CD14-positive monocyte (primary cell): ENCODE results near the gene VWA5B2. TPM values are rescaled to one million over a fixed set of nuclear protein-coding genes. Genes with fewer than 3 reads are reported as not detected.

Experiments used
- DNase-seq, 3 donors: peaks; one replicate each; pipeline ENCODE4 v3.0.0-alpha.2; 2011 to 2022
- H2AFZ ChIP-seq: 2 replicates; pipeline ENCODE4 v1.6.0; 2012; ENCODE audit warnings: mild to moderate bottlenecking, low read depth, low read length, inconsistent platforms; ENCODE audit not compliant: insufficient read depth, poor library complexity, severe bottlenecking
- H3K27ac ChIP-seq, 2 donors: 1 replicate in 1 of 2; 2 replicates in 1 of 2; pipeline ENCODE4 v1.5.1; 2012 to 2013; ENCODE audit warnings: low read length in 2 of 2, control low read depth in 1 of 2, inconsistent platforms in 1 of 2, low read depth in 1 of 2, mild to moderate bottlenecking in 1 of 2
- H3K27me3 ChIP-seq, 2 donors: one replicate each; pipeline versions ENCODE4 v1.6.0 to v1.6.1; 2011 to 2013; ENCODE audit warnings: low read length in 2 of 2; ENCODE audit not compliant: control insufficient read depth in 2 of 2, insufficient read depth in 2 of 2
- H3K36me3 ChIP-seq, 2 donors: replicated peaks in 1 of 2; 1 replicate in 1 of 2; 2 replicates in 1 of 2; pipeline versions ENCODE4 v1.5.1 to v1.6.1; 2012 to 2013; ENCODE audit warnings: low read length in 2 of 2, control low read depth in 1 of 2, inconsistent platforms in 1 of 2, mild to moderate bottlenecking in 1 of 2; ENCODE audit not compliant: insufficient read depth in 2 of 2, control insufficient read depth in 1 of 2
- H3K4me1 ChIP-seq, 2 donors: 1 replicate in 1 of 2; 2 replicates in 1 of 2; pipeline versions ENCODE4 v1.5.1 to v1.6.1; 2012 to 2013; ENCODE audit warnings: low read length in 2 of 2, control low read depth in 1 of 2, inconsistent platforms in 1 of 2, mild to moderate bottlenecking in 1 of 2, moderate library complexity in 1 of 2; ENCODE audit not compliant: insufficient read depth in 2 of 2, control insufficient read depth in 1 of 2
- H3K4me2 ChIP-seq: replicated peaks from 2 replicates; pipeline ENCODE3; 2012; ENCODE audit warnings: low read length, moderate library complexity, mild to moderate bottlenecking; ENCODE audit not compliant: poor library complexity, severe bottlenecking; ENCODE audit errors: extremely low read depth
- H3K4me3 ChIP-seq, 3 experiments: fragments of 200-600 bp in 1 of 3; sonication (generic) in 1 of 3; replicated peaks in 1 of 3; 1 replicate in 2 of 3; 2 replicates in 1 of 3; pipeline ENCODE4 v1.5.1; 2011 to 2013; ENCODE audit warnings: low read length in 3 of 3, mild to moderate bottlenecking in 3 of 3, control low read depth in 2 of 3, low read depth in 2 of 3, inconsistent platforms in 1 of 3, moderate library complexity in 1 of 3
- H3K79me2 ChIP-seq: 2 replicates; pipeline ENCODE4 v1.6.0; 2012; ENCODE audit warnings: mild to moderate bottlenecking, control low read depth, inconsistent platforms, low read length, moderate library complexity; ENCODE audit not compliant: insufficient read depth
- H3K9ac ChIP-seq: 2 replicates; pipeline ENCODE4 v1.6.0; 2017; ENCODE audit warnings: low read length, mild to moderate bottlenecking; ENCODE audit not compliant: insufficient read depth, poor library complexity, severe bottlenecking
- H3K9me3 ChIP-seq, 2 donors: replicated peaks in 1 of 2; 1 replicate in 1 of 2; 2 replicates in 1 of 2; pipeline versions ENCODE4 v1.5.1 to v1.6.1; 2012 to 2013; ENCODE audit warnings: low read length in 2 of 2, control low read depth in 1 of 2; ENCODE audit not compliant: control insufficient read depth in 1 of 2, insufficient read depth in 1 of 2
- H4K20me1 ChIP-seq: 2 replicates; pipeline ENCODE4 v1.6.0; 2012; ENCODE audit warnings: mild to moderate bottlenecking, low read length, control low read depth, moderate library complexity; ENCODE audit not compliant: insufficient read depth
- H3K27ac Mint-ChIP-seq, 7 donors: one replicate each; pipeline ENCODE4 v1.8.0; 2020; ENCODE audit warnings: mild to moderate bottlenecking in 7 of 7, mixed read lengths in 7 of 7, moderate library complexity in 6 of 7, inconsistent platforms in 2 of 7
- H3K27me3 Mint-ChIP-seq, 3 donors: one replicate each; pipeline ENCODE4 v1.8.0; 2021 to 2022; ENCODE audit warnings: low read depth in 3 of 3, mild to moderate bottlenecking in 3 of 3, mixed read lengths in 3 of 3, moderate library complexity in 3 of 3, inconsistent platforms in 1 of 3
- H3K36me3 Mint-ChIP-seq, 2 donors: one replicate each; pipeline ENCODE4 v1.8.0; 2020; ENCODE audit warnings: mixed read lengths in 2 of 2, inconsistent platforms in 1 of 2, mild to moderate bottlenecking in 1 of 2
- H3K4me1 Mint-ChIP-seq: one replicate; pipeline ENCODE4 v1.8.0; 2020; ENCODE audit warnings: mild to moderate bottlenecking, mixed read lengths
- H3K4me3 Mint-ChIP-seq, 2 donors: one replicate each; pipeline ENCODE4 v1.8.0; 2020; ENCODE audit warnings: mild to moderate bottlenecking in 2 of 2, mixed read lengths in 2 of 2, moderate library complexity in 1 of 2
- H3K9me3 Mint-ChIP-seq, 7 donors: one replicate each; pipeline ENCODE4 v1.8.0; 2020 to 2022; ENCODE audit warnings: mixed read lengths in 7 of 7, mild to moderate bottlenecking in 6 of 7, moderate library complexity in 6 of 7, inconsistent platforms in 2 of 7
- CTCF ChIP-seq: fragments of 200-600 bp; IDR thresholded peaks from one replicate; pipeline ENCODE4 v1.8.0; 2022; ENCODE audit warnings: antibody characterized with exemption, mild to moderate bottlenecking
- whole genome bisulfite sequencing: methylation state at CpG from one replicate; pipeline ENCODE4 v1.1.5; 2013; ENCODE audit warnings: missing lambda C conversion rate; ENCODE audit not compliant: insufficient coverage; 5-methylcytosine and 5-hydroxymethylcytosine counted together
- intact Hi-C, 2 donors: fragments of 100-400 bp; cut with micrococcal nuclease; formaldehyde crosslinking; loops; one replicate each; pipeline versions ENCODE4 v1.15.0 to v1.15.1; 2023
- polyA plus RNA-seq, 3 donors: library from polyadenylated mRNA; depleted of rRNA in 1 of 3; unstranded in 2 of 3; stranded (reverse) in 1 of 3; fragments of 300-500 nt in 2 of 3; fragments of >200 nt in 1 of 3; fragmentation: Illumina TruSeq in 2 of 3; gene quantifications; 1 replicate in 2 of 3; 2 replicates in 1 of 3; pipeline ENCODE4 v1.2.3, GENCODE V29; 2012 to 2021

VWA5B2 gene
- polyA plus RNA-seq, 3 donors, result 0.32 TPM; not detected in 2

GRCh38 chr3:184237807-184238206, 8.4 kb downstream of the VWA5B2 start:
- Histone ChIP-seq H2AFZ (no peak overlapping the region), H3K9me3 (no peaks in the 10 kb centered on the region), H4K20me1 (no peaks in the 10 kb centered on the region), H3K4me1 (no peaks in the 10 kb centered on the region), H3K4me2 (no peak overlapping the region), H3K27me3 (peaks cover under 1 to 9% of the 10 kb centered on the region in 2 donors), H3K9ac (no peak overlapping the region), H3K4me3 (no peak overlapping the region), H3K27ac (no peak overlapping the region), H3K36me3 (peaks cover 10 to 11% of the 10 kb centered on the region in 2 donors), H3K79me2 (no peaks in the 10 kb centered on the region)
- peaks cover 8 to 10% of the 10 kb centered on the region in 2 donors for H3K36me3 Mint-ChIP-seq
- no peak for DNase-seq
- no peak overlapping the region for H3K4me3 Mint-ChIP-seq
- intact Hi-C loops, result no loop called here
- H3K27ac Mint-ChIP-seq, result no peak overlapping the region
- peaks cover 8 to 18% (median 14%) of the 10 kb centered on the region in 3 donors for H3K27me3 Mint-ChIP-seq
- no peaks in the 10 kb centered on the region for H3K9me3 Mint-ChIP-seq
- no peaks in the 10 kb centered on the region for H3K4me1 Mint-ChIP-seq
- TF ChIP-seq CTCF, result no peak
- WGBS, result no CpG with 5 or more reads among the region's 1 CpG

GRCh38 chr3:184238246-184238818, 8.9 kb downstream of the VWA5B2 start:
- intact Hi-C loops, result no loop called here
- Mint-ChIP-seq H3K4me1 (no peaks in the 10 kb centered on the region), H3K36me3 (peaks cover 13 to 15% of the 10 kb centered on the region in 2 donors), H3K9me3 (no peaks in the 10 kb centered on the region), H3K27ac (no peak overlapping the region), H3K27me3 (peaks cover 6 to 12% (median 11%) of the 10 kb centered on the region in 3 donors), H3K4me3 (no peak overlapping the region)
- Histone ChIP-seq H3K4me2 (no peak overlapping the region), H4K20me1 (no peaks in the 10 kb centered on the region), H3K27me3 (peaks cover 0 to 4% of the 10 kb centered on the region in 2 donors), H3K9ac (no peak overlapping the region), H3K79me2 (no peaks in the 10 kb centered on the region), H2AFZ (no peak overlapping the region), H3K9me3 (no peaks in the 10 kb centered on the region), H3K4me3 (no peak overlapping the region), H3K4me1 (no peaks in the 10 kb centered on the region), H3K27ac (no peak overlapping the region), H3K36me3 (peaks cover 15 to 17% of the 10 kb centered on the region in 2 donors)
- no peak for DNase-seq
- 91% methylated on average over 11 of the region's 13 CpGs for whole genome bisulfite sequencing
- no peak for TF ChIP-seq CTCF
